Measurements from ENCODE around the gene TPST2.

TPST2 gene

GRCh38 chr22:26580240-26580962 is 9.5 kb downstream of the TPST2 start:
- DNase-seq (ENCODE audit: low spot score) = no peak

DNA sequence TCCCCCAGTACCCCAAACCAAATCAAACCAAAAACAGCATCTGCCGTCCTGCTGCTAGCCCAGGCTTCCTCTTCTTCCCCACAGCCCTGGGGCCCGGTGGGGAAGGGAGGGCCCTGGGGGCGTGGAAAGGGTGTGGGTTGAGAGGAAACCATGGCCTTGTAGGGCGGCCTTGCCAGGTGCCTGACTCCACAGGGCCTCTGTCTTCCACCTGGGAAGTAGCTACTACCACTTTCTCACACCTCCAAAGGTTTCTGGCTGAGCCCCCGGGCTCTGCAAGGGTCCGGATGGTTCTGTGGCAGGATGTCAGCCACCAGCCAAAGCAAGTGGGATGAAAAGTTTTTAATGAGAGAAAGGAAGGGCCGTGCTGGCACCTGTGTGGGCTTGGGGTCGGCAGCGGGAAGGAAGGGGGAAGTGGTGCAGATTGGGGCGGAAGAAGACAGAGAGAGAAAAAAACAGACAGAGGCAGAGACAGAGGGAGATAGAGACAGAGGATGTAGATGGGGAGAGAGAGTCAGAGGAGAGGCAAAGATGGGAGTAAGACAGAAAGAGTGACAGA is 10.5 kb downstream of the TPST2 start:
- DNase-seq (ENCODE audit: low spot score) = no peak

DNA sequence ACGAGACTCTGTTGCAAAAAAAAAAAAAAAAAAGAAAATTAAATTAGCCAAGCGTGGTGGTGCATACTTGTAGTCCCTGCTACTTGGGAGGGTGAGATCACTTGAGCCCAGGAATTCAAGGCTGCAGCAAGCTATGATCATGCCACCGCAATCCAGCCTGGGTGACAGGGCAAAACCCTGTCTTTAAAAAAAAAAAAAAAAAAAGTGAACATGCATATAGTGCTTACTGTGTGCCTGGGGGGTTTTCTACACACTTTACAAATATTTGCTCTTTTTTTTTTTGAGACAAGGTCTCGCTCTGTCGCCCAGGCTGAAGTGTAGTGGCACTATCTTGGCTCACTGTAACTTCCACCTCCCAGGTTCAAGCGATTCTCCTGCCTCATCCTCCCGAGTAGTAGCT is 12.9 kb downstream of the TPST2 start:
- DNase-seq (ENCODE audit: low spot score) = no peak

DNA sequence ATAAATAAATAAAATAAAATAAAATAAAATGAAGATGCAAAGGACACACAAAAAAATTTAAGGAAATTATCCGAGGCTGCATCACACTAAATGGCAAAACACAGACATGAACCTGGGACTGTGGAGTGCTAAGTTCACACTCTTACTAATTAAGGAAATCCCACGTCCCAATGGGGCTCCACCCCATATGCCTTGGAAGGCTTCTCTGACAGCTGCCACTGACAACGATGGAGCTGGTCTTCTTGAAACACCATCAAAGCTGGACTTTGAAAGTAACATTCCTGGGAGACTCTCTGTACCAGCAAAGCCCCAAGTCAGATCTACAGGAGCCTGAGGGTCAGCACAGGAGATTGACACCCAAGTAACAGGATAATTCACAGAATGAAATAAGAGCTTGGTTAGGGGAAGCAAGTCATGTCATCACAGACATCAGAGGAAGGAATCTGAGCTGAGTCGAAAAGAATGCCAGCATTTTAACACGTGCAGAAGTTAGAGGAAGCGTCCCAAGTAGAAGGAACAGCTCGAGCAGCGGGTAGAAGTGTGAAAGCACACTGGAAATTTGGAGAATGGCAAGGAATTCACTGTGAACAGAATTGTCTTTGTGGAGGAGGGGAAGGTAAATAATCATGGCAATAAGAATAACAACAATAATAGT is 13.8 kb downstream of the TPST2 start:
- DNase-seq (ENCODE audit: low spot score) = no peak

DNA sequence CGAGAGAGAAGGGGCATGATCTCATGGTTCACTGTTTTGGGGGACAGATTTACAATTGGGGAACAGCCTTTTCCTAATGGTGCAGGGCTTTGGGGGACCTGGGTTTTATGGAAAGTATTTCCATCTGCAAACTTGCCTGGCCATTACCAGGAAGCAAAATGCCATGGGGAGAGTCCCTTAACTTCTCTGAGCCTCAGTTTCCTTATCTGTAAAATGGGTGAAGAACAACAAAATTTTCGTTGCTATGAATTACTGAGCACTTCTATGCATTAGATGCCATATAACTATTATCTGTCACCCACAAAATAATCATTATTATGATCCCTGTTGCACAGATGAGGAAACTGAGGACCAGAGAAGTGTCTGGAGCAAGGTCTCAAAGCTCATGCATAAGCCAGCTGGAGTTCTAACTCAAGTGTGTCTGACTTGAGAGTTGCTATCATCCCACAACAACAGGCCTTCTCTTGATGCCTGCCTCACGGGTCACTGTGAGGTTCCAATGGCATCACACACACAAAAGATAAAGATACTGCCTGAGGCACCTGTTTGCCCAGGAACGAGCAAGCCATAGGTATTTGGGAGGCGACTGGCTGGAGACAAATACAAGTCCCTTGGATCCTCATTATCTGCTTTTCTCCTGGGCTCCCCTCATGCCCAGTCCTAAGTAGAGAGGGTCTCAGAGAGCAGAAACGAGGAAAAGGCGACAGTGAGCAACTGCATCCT is 15.8 kb downstream of the TPST2 start:
- no peak for DNase-seq (ENCODE audit: low spot score)

- peak; percentile 56 for DNase-seq (ENCODE audit: low spot score)
These were observed 16.8 kb downstream of the TPST2 start for GRCh38 chr22:26573026-26573662.

DNA sequence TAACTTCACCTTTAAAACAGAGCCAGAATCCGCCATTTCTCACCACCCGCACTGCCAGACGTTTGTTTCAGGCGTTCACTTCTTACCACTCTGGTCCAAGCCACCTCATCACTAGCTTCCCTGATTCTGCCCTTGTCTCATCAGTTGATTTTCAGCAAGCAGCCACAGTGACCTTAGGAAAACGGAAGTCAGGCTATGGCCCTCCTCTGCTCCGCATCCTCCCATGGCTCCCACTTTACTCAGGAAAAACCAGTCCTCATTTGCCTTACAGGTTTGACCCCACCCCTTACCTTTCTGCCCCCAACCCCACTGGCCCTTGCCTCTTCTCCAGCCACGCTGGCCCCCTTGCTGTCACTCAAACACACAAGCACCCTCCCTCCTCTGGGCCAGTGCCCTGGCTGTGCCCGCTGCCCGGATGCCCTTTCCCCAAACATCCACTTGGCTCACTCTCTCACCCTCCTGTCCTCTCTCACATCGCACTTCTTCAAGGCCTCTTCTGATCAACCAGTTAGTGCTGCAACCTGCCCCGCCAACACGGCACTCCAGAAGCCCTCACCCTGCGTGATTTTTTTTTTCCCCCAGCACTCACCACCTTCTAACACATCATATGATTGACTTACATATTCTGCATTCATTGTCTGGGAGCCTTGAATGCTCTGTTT is 18.9 kb downstream of the TPST2 start:
- no peak for DNase-seq (ENCODE audit: low spot score)

- DNase-seq (ENCODE audit: low spot score) = peak; percentile 25
These were observed 19.8 kb downstream of the TPST2 start for GRCh38 chr22:26570115-26570514.

DNA sequence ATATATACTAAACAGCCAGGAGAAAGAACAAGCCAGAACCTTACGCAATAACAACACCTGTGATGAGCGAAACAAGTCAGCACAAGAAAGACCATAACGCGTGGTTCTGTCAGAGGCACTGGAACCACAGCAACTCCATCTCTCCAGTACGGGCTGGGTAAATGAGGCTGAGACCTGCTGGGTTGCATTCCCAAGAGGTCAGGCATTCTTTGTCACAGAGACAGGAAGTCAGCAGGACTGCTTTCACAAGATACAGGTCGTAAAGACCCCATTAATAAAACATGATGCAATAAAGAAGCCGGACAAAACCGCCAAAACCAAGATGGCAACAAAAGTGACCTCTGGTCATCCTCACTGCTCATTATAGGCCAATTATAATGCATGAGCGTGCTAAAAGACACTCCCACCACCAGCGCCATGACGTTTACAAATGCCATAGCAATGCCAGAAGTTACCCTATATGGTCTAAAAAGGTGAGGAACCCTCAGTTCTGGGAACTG is 21.7 kb downstream of the TPST2 start:
- DNase-seq (ENCODE audit: low spot score) = no peak

DNA sequence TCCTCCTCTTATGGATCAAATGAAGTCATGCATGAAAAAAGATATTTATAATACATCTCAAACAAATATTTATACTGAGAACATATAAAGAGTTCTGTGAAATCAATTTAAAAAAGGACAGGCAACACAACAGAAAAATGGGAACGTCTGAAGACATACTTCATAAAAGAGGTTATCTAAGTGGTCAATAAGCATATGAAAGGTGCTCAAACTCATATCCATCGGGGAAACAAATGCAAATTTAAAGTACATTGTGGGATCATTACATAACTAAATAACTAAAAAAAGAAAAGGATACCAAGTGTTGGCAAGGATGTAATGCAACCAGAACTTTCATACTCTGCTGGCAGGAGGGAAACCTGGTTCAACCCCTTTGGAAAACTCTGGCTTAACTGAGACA is 22.3 kb downstream of the TPST2 start:
- no peak for DNase-seq (ENCODE audit: low spot score)

GRCh38 chr22:26566994-26567393 is 22.9 kb downstream of the TPST2 start:
- no peak for DNase-seq (ENCODE audit: low spot score)

DNA sequence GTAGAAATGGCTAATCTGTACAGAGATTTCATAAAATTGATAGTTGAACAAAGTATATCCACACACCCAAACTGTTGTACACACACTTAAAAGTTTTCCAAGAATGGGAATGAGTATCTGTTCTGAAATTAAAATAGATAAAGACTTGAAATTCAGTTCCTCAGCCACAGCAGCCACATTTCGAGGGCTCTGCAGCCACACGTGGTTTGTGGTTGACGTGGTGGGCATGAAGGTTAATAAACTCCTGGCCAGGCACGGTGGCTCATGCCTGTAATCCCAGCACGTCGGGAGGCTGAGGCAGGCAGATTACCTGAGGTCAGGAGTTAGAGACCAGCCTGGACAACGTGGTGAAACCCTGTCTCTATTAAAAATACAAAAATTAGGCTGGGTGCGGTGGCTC is 24.0 kb downstream of the TPST2 start:
- DNase-seq (ENCODE audit: low spot score) = no peak

GRCh38 chr22:26565181-26565580 is 24.8 kb downstream of the TPST2 start:
- no peak for DNase-seq (ENCODE audit: low spot score)

GRCh38 chr22:26564672-26565071 is 25.3 kb downstream of the TPST2 start:
- no peak for DNase-seq (ENCODE audit: low spot score)

GRCh38 chr22:26564181-26564580 is 25.8 kb downstream of the TPST2 start:
- no peak for DNase-seq (ENCODE audit: low spot score)

DNA sequence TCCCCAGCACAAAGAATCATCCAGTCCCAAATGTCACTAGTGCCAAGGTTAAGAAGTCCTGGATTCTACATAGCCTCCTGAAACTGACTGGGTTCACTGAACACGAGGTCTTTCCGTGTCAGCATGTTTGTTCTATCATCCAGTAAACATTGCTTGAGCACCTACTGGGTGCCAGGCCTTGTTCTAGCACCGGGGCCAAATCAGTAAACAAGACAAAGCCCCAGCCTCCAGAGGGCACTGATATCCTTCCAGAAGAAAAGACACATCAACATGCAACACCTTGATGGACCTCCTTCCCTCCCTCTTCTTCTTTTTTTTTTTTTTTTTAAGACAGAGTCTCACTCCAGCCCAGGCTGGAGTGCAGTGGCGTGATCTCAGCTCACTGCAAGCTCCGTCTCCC is 26.9 kb downstream of the TPST2 start:
- no peak for DNase-seq (ENCODE audit: low spot score)

DNA sequence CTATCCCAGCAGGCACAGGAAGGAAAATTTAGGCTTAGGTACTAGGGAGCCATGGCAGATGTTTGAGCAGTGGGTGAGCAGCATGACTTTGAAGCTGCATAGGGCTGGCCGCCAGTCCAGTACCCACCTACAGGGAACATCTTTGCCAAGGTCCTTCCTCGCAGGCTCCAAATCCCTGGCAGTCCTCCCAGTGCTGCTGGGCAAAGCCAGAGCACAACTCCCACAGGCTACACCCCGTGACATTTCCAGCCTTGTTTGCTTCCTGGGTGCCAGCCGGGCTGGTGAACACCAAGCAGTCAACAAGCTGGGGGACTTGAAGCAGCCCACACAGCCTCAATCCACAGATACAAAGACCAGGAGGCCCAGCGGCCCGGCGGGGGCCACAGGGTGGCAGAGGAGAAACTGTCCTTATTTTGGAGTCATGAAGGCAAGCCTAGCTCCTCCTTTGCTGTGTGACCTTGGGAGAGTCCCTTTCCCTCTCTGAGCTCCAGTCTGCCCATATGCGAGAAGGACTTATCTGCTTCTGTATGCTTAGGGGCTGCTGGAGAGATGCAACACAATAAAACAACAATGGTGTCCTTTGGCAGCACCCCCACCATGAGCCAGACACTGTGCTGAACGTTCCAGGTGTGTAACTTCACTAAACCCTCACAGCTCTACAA is 28.0 kb downstream of the TPST2 start:
- peak; percentile 27 for DNase-seq (ENCODE audit: low spot score)

DNA sequence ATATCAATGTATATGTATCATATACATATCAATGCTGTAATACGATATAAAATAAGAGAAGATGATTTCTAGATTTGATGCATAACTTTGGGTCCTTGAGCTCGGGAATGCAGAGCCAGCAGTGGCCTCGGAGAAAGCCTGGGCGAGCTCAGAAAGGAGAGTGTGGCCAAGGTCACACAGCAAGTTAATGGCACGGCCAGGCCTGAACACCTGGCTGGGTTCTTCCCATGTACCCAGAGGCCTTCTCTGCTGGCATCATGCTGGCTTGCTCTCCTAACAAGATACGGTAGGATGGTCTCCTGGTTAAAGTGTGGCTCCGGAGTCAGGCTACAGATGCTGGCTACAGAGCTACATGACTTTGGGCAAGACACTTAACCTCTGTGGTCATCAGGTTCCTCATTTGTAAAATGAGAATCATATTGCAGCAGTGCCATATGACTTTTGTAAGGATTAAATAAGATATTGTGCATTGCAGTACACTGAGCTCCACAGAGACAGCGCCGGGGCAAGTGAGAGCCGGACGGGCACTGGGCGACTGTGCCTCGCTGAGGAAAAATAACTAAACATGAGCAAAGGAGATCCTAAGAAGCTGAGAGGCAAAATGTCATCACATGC is 29.9 kb downstream of the TPST2 start:
- no peak for DNase-seq (ENCODE audit: low spot score)

- no peak for DNase-seq (ENCODE audit: low spot score)
These were observed 31.6 kb downstream of the TPST2 start for GRCh38 chr22:26558248-26558895.

GRCh38 chr22:26556904-26557303 is 33.0 kb downstream of the TPST2 start:
- DNase-seq (ENCODE audit: low spot score) = no peak
